HCT116 (cell line): ENCODE measurements around the gene INF2. TPM values are rescaled to one million over a fixed set of nuclear protein-coding genes. Genes with fewer than 3 reads are reported as not detected.

Experiments
- ATAC-seq: fragments of 200-7000 bp; cut with Tn5 transposase; 2 replicates; pipeline ENCODE4 v1.9.1; 2020; ENCODE audit warnings: mild to moderate bottlenecking, moderate library complexity
- BruUV-seq: library from RNA; stranded (reverse); fragments of 400-500 nt; replicated peaks from 2 replicates; lab custom pipeline; 2021; lab: Mats Ljungman, UMichigan
- CTCF ChIA-PET: fragments of 300-600 bp; sonication (Branson Sonifier 250); formaldehyde crosslinking; loops from one replicate; lab custom pipeline; 2021; ENCODE audit warnings: antibody characterized with exemption; lab: Charles Lee
- POLR2A ChIA-PET: fragments of 300-600, 350-600 bp; sonication (Branson Sonifier 250); formaldehyde crosslinking; loops from one replicate; lab custom pipeline; 2021; ENCODE audit warnings: antibody characterized with exemption; lab: Charles Lee
- RAD21 ChIA-PET, 2 experiments: fragments of 300-600 bp; sonication (Branson Sonifier 250); formaldehyde crosslinking; loops; one replicate each; lab custom pipeline; 2023; ENCODE audit warnings: low total read pairs in 2 of 2; ENCODE audit not compliant: uncharacterized antibody in 2 of 2, unreplicated experiment in 2 of 2, low non-redundant PET in 1 of 2; lab: Charles Lee
- DNase-seq: peaks from one replicate; pipeline ENCODE4 v3.0.0-alpha.2; 2010; ENCODE audit warnings: low read depth, low spot score
- H2AFZ ChIP-seq: fragments of 200-600 bp; shearing (Covaris generic), sonication (generic); 2 replicates; pipeline ENCODE4 v1.6.1; 2017; ENCODE audit warnings: low read depth, mixed run types, mixed read lengths, antibody characterized with exemption, low read length; ENCODE audit not compliant: poor library complexity, severe bottlenecking
- H3K27ac ChIP-seq: 2 replicates; pipeline ENCODE4 v1.5.1; 2012; ENCODE audit warnings: low read depth, low read length
- H3K27me3 ChIP-seq: fragments of 200-600 bp; sonication (generic); 2 replicates; pipeline ENCODE4 v1.6.1; 2016; ENCODE audit warnings: mixed run types, low read length, mixed read lengths; ENCODE audit not compliant: insufficient read depth
- H3K36me3 ChIP-seq, 2 experiments: fragments of 200-500 bp in 1 of 2; fragments of 200-600 bp in 1 of 2; sonication (Bioruptor generic) in 1 of 2; sonication (generic) in 1 of 2; 2 replicates each; pipeline versions ENCODE4 v1.5.1 to v1.6.1; 2014 to 2016; ENCODE audit warnings: low read length in 2 of 2, inconsistent platforms in 1 of 2, mixed read lengths in 1 of 2, mixed run types in 1 of 2; ENCODE audit not compliant: insufficient read depth in 2 of 2, control insufficient read depth in 1 of 2
- H3K4me1 ChIP-seq, 2 experiments: fragments of 200-600 bp in 1 of 2; sonication (generic) in 1 of 2; 2 replicates each; pipeline versions ENCODE4 v1.5.1 to v1.6.1; 2012 to 2017; ENCODE audit warnings: low read length in 2 of 2, inconsistent platforms in 1 of 2, mild to moderate bottlenecking in 1 of 2, mixed read lengths in 1 of 2, mixed run types in 1 of 2, moderate library complexity in 1 of 2; ENCODE audit not compliant: insufficient read depth in 2 of 2, control insufficient read depth in 1 of 2
- H3K4me2 ChIP-seq: fragments of 200-600 bp; sonication (generic); 2 replicates; pipeline ENCODE4 v1.6.1; 2017; ENCODE audit warnings: mixed run types, low read length, mixed read lengths
- H3K4me3 ChIP-seq, 2 experiments: fragments of 200-600 bp in 1 of 2; sonication (generic) in 1 of 2; replicated peaks in 1 of 2; 2 replicates each; pipeline ENCODE4 v1.5.1; 2011 to 2016; ENCODE audit warnings: low read length in 2 of 2, control low read depth in 1 of 2, low read depth in 1 of 2, mild to moderate bottlenecking in 1 of 2, mixed read lengths in 1 of 2, mixed run types in 1 of 2
- H3K79me2 ChIP-seq: fragments of 200-600 bp; sonication (generic); 2 replicates; pipeline ENCODE4 v1.6.1; 2017; ENCODE audit warnings: mild to moderate bottlenecking, mixed run types, low read length, moderate library complexity, mixed read lengths; ENCODE audit not compliant: insufficient read depth
- H3K9ac ChIP-seq: fragments of 200-600 bp; sonication (generic); 2 replicates; pipeline ENCODE4 v1.6.1; 2016; ENCODE audit warnings: low read length, mixed read lengths
- H3K9me2 ChIP-seq: fragments of 200-600 bp; sonication (generic), shearing (Covaris generic); 2 replicates; pipeline ENCODE4 v1.6.1; 2017; ENCODE audit warnings: mixed run types, mild to moderate bottlenecking, moderate library complexity; ENCODE audit not compliant: insufficient read depth
- H3K9me3 ChIP-seq, 2 experiments: fragments of 200-500 bp in 1 of 2; fragments of 200-600 bp in 1 of 2; sonication (Bioruptor generic) in 1 of 2; sonication (generic) in 1 of 2; 2 replicates each; pipeline ENCODE4 v1.6.1; 2014 to 2017; ENCODE audit warnings: low read length in 2 of 2, mixed read lengths in 2 of 2, inconsistent platforms in 1 of 2, low read depth in 1 of 2, mild to moderate bottlenecking in 1 of 2, mixed run types in 1 of 2, moderate library complexity in 1 of 2; ENCODE audit not compliant: control insufficient read depth in 1 of 2, insufficient read depth in 1 of 2
- H4K20me1 ChIP-seq: fragments of 200-600 bp; sonication (generic), shearing (Covaris generic); 2 replicates; pipeline ENCODE4 v1.6.1; 2017; ENCODE audit warnings: mixed run types, mild to moderate bottlenecking, moderate library complexity; ENCODE audit not compliant: insufficient read depth
- ELF1 ChIP-seq: IDR thresholded peaks from 2 replicates; pipeline ENCODE4 v1.6.1; 2012; ENCODE audit warnings: low read depth, borderline replicate concordance
- EZH2phosphoT487 ChIP-seq: fragments of 200-600 bp; IDR thresholded peaks from 2 replicates; pipeline ENCODE4 v1.6.1; 2018; ENCODE audit warnings: antibody characterized with exemption, borderline replicate concordance
- MAX ChIP-seq: IDR thresholded peaks from 2 replicates; pipeline ENCODE4 v1.6.1; 2012
- RAD21 ChIP-seq: IDR thresholded peaks from 2 replicates; pipeline ENCODE4 v1.6.1; 2012; ENCODE audit warnings: low read depth, mild to moderate bottlenecking
- SIN3A ChIP-seq: IDR thresholded peaks from 2 replicates; pipeline ENCODE4 v1.6.1; 2012; ENCODE audit warnings: low read depth
- TCF7L2 ChIP-seq: IDR thresholded peaks from 2 replicates; pipeline ENCODE4 v1.7.0; 2011; ENCODE audit warnings: borderline replicate concordance, inconsistent platforms; ENCODE audit not compliant: insufficient read depth, insufficient read length; ENCODE audit errors: extremely low read depth
- YY1 ChIP-seq: IDR thresholded peaks from 2 replicates; pipeline ENCODE4 v1.6.1; 2011; ENCODE audit warnings: low read length, low read depth, moderate library complexity, mild to moderate bottlenecking; ENCODE audit not compliant: insufficient replicate concordance; ENCODE audit errors: extremely low read depth
- intact Hi-C: fragments of 100-400 bp; cut with micrococcal nuclease; formaldehyde crosslinking; loops from 2 replicates; pipeline ENCODE4 v1.10.0; 2022
- total RNA-seq: library from RNA; stranded (reverse); gene quantifications from one replicate; pipeline ENCODE4 v1.2.1, GENCODE V29; 2021; ENCODE audit not compliant: unreplicated experiment
- TF ChIP-seq, protein P1 (sequence below): IDR thresholded peaks from 2 replicates; pipeline ENCODE4 v1.6.1; 2012
- TF ChIP-seq, protein P2 (sequence below): IDR thresholded peaks from 2 replicates; pipeline ENCODE4 v1.6.1; 2011; ENCODE audit warnings: mild to moderate bottlenecking, low read length, moderate library complexity; ENCODE audit not compliant: insufficient replicate concordance; ENCODE audit errors: extremely low read depth

The INF2 gene
- total RNA-seq, 1 experiment from 2014 or later: 95.8 TPM

- TF ChIP-seq, protein P1, sequence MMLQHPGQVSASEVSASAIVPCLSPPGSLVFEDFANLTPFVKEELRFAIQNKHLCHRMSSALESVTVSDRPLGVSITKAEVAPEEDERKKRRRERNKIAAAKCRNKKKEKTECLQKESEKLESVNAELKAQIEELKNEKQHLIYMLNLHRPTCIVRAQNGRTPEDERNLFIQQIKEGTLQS: no peak
- TF ChIP-seq SIN3A (no peak), TCF7L2 (no peak)
- TF ChIP-seq, all 23 proteins: peak for 0
These were observed 66.2 kb downstream of the INF2 start (continued) for GRCh38 chr14:104755621-104756020.

DNA sequence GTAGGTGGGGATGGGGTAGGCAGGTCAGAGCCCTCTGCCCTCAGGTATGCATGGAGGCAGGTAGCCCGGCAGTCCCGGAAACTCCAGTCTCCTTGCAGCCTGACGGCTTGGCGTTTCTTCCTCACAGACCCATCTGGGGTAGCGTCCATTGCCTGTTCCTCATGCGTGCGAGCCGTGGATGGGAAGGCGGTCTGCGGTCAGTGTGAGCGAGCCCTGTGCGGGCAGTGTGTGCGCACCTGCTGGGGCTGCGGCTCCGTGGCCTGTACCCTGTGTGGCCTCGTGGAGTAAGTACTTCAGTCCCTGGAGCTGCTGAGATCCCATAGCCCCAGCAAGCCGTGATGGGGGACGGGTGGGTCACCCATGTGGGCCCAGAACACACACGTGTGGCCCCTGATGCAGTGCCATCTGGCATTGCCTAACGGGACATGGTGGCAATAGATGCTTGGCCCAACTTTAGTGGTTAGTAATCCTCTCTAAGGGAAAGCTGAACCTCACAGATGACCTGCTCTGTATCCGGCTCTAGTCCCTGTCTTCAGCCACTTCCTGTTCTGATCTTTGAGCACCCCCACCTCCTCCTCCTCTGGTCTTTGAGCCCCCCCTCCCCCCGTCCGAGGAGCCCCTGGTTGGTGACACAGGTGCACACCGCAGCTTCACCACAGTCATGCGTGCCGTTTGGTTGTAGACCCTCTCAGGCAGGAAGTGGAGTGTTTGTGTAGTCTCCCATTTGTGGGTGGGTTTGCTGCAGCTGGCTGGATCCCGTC is 67.2 kb downstream of the INF2 start:
- no peak overlapping the region for H3K4me2 ChIP-seq
- H3K9me3 ChIP-seq: no peaks in the 10 kb centered on the region
- CTCF ChIA-PET: no interaction called here
- H3K9me2 ChIP-seq: no peaks in the 10 kb centered on the region
- H2AFZ ChIP-seq: no peak overlapping the region
- H4K20me1 ChIP-seq: no peaks in the 10 kb centered on the region
- H3K4me1 ChIP-seq: peaks cover 14 to 18% of the 10 kb centered on the region in 2 experiments
- H3K79me2 ChIP-seq: peaks cover 53% of the 10 kb centered on the region
- no peak overlapping the region for H3K27ac ChIP-seq
- TF ChIP-seq RAD21 (no peak), TCF7L2 (no peak), YY1 (no peak), MAX (no peak), EZH2phosphoT487 (no peak), ELF1 (no peak)
- TF ChIP-seq, protein P2, sequence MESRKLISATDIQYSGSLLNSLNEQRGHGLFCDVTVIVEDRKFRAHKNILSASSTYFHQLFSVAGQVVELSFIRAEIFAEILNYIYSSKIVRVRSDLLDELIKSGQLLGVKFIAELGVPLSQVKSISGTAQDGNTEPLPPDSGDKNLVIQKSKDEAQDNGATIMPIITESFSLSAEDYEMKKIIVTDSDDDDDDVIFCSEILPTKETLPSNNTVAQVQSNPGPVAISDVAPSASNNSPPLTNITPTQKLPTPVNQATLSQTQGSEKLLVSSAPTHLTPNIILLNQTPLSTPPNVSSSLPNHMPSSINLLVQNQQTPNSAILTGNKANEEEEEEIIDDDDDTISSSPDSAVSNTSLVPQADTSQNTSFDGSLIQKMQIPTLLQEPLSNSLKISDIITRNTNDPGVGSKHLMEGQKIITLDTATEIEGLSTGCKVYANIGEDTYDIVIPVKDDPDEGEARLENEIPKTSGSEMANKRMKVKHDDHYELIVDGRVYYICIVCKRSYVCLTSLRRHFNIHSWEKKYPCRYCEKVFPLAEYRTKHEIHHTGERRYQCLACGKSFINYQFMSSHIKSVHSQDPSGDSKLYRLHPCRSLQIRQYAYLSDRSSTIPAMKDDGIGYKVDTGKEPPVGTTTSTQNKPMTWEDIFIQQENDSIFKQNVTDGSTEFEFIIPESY: no peak
- TF ChIP-seq, all 23 proteins: peak for 0
- no peak overlapping the region for H3K4me3 ChIP-seq
- ChIA-PET RAD21 (no interaction called here), POLR2A (no interaction called here)
- DNase-seq (no peak), ATAC-seq (no peak)
- intact Hi-C loops: no loop called here
- no TSS peak for BruUV-seq
- no peak overlapping the region for H3K9ac ChIP-seq
- no peaks in the 10 kb centered on the region for H3K27me3 ChIP-seq
- peaks cover 21 to 22% of the 10 kb centered on the region in 2 experiments; a peak in 3 of 4 replicates for H3K36me3 ChIP-seq
